Measurements from ENCODE around the gene LYL1. TPM values are rescaled to one million over a fixed set of nuclear protein-coding genes. Genes with fewer than 3 reads are reported as not detected.

The LYL1 gene
- total RNA-seq, 1 experiment from 2014 or later = not detected

DNA sequence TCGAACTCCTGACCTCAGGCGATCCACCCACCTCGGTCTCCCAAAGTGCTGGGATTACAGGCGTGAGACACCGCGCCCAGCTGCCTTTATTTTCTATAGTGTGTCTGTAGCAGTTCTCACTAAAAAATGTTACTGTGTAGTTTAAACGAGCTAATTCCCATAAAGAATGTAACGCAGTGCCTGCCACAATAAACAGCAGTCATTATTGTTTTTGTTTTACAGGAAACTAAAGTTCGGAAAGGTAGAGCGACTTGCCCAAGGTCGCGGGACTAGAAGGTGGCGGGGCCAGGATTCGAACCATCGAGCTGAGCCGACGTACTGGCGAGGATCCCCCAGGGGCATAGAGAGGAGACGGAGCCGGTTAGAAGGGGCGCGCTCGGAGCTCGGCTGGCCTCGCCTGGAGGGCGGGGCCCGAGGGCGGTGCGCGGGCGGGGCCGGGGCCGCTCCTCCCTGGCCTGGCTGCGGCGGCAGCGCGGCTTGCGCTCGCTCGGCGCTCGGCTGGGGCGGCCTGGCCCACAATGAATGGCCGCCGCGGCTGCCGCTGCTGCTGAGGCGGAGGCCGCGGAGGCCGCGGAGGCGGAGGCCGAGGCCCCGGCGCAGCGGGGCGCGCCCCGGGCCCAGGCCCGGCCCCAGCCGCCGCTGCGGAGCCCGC is 15.2 kb upstream of the LYL1 start, which contains the start of gene NACC1:
NACC1 (plus strand) TSS at position 493 of the 652 bp plus-strand sequence. CDS start 16,944 bp downstream, outside the sequence.
- peaks cover 70% of the 10 kb centered on the region for H3K36me3 ChIP-seq
- no peaks in the 10 kb centered on the region for H3K27me3 ChIP-seq
- H3K9me3 ChIP-seq = no peaks in the 10 kb centered on the region
- peak within 1 kb of the TSS; percentile 97 for H3K4me3 ChIP-seq
- peak; percentile 98 for DNase-seq

DNA sequence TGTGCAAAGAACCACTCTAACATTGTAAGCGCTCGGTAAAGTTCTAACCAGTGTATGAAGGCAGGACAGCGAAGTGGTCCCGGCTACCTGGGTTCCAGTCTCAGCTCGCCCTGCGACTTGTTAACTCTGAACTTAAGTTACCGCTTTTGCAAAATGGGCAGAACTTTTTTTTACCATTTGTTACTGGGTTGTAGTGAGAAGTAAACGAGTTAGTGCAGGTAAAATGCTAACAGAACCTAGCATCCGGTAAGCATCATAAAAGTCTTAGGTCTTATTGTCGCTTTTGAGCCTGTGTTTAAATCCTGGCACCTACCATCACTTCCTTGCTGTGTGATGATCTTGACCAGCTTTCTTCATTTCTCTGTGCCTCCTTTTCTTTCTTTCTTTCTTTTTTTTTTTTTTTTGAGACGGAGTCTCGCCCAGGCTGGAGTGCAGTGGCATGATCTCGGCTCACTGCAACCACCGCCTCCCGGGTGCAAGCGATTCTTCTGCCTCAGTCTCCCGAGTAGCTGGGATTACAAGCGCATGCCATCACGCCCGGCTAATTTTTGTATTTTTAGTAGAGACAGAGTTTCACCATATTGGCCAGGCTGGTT is 14.6 kb upstream of the LYL1 start:
- no peak for DNase-seq
- Histone ChIP-seq H3K9me3 (no peaks in the 10 kb centered on the region), H3K36me3 (peaks cover 70% of the 10 kb centered on the region), H3K4me3 (peak overlapping the region; percentile 96), H3K27me3 (no peaks in the 10 kb centered on the region)

DNA sequence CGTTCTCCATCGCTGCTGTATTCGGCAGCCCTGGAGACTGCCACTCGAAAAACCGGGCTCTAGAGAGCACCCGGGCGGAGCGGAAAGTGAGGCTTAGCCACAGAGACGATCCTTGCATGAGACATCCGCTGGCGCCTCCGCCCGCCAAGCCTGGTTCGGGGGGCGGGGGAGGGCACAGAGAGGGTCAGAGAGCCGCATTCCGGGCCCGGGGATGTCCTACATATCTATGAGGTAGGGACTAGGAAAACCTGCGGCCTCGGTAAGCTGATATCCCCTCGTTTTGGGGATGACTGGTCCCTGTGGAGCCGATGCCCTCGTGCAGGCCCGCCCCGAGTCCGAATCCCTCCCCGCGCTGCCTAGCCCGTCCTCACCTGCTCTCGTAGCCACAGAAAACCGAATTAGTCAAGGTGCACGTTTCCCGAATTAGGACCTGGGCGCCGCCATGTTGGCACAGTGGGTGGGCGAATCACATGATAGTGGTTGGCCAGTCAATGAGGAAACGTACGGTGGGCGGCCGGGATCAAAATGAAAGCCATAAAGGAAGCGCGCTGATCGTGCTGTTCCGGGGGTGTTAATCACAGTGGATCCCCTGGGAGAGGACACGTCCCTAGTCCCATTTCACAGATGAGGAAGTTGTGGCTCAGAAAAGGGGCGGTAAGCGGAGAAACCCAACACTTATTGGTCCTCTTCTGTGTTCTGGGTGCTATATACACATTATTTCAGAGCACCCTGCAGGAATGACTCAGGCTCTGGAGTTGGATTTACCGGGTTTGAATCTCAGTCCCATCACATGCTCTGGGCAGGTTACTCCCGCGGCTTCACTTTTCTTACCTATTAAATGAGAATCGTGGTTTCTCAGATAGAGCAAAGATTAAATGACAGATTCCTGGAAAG is 13.9 kb upstream of the LYL1 start, which contains the start of gene TRMT1:
TRMT1 (minus strand) TSS at position 459 of the 894 bp plus-strand sequence; CDS start at position 118, 341 bp downstream.
- H3K27me3 ChIP-seq = no peaks in the 10 kb centered on the region
- H3K9me3 ChIP-seq = no peaks in the 10 kb centered on the region
- DNase-seq = peak; percentile 99
- peak within 1 kb of the TSS; percentile 96 for H3K4me3 ChIP-seq
- peaks cover 70% of the 10 kb centered on the region for H3K36me3 ChIP-seq

DNA sequence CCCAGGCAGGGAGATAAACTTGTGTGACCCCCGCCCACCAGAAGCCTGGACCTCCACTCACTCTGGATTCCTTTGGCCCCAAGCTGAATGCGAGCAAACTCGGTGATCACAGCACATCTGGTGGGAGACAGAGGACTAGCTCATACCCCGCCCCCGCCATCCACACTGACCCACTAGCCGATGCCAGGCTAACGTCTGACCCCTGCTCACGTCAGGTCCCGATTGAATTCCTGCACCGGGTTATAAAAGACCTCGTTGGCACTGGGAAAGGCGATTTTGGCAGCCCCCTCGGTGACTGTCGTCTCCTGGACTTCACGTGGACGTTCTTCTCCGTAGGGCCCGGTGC is 13.3 kb upstream of the LYL1 start:
- Histone ChIP-seq H3K4me3 (peak overlapping the region; percentile 96), H3K9me3 (no peaks in the 10 kb centered on the region), H3K36me3 (peaks cover 65% of the 10 kb centered on the region), H3K27me3 (no peaks in the 10 kb centered on the region)
- peak; percentile 67 for DNase-seq

DNA sequence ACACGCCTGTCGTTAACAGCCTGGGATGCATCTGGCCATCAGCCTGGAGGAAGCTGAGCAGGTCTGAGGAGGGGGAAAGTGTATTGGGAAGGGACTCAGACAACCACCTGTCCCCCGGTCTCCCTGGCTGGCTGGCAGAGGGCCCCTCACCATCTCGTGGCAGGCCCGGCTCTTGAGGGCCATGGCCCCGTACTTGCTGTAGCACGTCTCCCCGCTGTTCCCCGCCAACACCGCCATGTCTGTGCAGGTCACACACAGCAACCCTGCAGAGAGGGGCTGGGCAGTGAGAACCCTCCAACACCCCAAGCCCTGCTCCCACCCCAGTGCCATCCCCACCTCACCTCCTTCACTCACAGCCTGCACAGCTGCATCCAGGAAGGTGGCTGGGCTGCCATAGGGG is 9.9 kb upstream of the LYL1 start:
- Histone ChIP-seq H3K36me3 (peaks cover 79% of the 10 kb centered on the region), H3K4me3 (no peak overlapping the region), H3K9me3 (no peaks in the 10 kb centered on the region), H3K27me3 (no peaks in the 10 kb centered on the region)
- DNase-seq = no peak

DNA sequence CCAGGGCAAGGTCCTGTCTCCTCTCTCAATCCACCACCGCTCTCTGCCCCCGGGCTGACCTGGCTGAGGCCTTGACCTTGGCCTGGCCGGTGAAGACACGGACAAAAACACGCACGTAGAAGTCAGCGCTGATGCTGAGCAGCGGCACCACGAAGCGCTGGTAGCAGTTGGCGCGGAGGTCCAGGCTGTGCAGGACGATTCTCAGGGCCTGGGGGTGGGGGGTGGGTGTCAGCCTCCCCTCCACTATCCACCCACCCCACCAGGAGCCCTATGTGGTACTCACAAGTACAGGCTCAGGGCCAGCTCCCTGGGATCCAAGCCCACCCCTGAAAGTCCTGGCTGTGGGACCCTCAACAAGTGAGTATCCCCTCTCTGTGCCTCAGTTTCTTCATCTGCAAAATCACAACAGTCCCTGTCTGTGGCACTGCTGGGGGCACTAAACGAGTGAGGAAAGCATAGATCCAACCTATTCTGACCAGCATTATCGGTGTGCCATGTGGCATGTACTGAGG is 7.5 kb upstream of the LYL1 start:
- no peak overlapping the region for H3K4me3 ChIP-seq
- H3K36me3 ChIP-seq = peaks cover 89% of the 10 kb centered on the region
- H3K9me3 ChIP-seq = no peaks in the 10 kb centered on the region
- no peaks in the 10 kb centered on the region for H3K27me3 ChIP-seq
- DNase-seq = no peak

DNA sequence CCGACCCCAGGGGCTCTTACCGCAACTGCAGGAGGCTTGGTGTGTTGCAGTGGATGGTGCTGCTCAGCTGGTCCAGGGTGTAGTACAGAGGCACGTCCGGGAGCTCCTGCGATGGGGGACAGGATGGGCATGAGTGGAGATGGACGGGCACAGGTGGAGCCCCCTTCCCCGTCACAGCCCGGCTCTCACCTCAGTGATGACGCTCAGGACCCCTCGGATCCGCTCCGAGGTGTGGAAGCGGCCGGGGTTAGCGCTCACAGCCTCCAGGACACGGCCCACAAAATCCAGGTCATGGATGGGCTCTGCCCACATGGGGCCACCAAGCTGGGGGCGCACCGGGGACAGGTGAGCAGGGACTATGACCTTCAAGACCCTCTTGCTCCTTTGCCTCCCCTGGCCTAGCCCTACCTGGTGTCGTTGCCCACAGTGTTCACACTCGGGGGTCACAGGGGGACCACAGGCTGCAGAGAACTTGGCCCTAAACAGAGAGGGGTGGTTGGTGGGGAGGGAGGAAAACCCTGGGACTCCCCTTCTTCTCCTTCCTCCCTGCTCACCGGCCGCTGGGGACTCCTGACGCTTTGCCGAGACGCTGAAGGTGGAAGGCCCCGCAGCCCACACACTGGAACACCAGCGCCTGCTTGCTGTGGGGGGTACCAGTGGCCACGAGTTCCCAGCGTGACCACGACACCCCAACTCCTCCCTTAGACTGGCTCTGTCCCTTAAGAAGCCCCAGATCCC is 6.9 kb upstream of the LYL1 start:
- Histone ChIP-seq H3K36me3 (peaks cover 89% of the 10 kb centered on the region), H3K9me3 (no peaks in the 10 kb centered on the region), H3K4me3 (no peak overlapping the region), H3K27me3 (no peaks in the 10 kb centered on the region)
- DNase-seq = no peak

DNA sequence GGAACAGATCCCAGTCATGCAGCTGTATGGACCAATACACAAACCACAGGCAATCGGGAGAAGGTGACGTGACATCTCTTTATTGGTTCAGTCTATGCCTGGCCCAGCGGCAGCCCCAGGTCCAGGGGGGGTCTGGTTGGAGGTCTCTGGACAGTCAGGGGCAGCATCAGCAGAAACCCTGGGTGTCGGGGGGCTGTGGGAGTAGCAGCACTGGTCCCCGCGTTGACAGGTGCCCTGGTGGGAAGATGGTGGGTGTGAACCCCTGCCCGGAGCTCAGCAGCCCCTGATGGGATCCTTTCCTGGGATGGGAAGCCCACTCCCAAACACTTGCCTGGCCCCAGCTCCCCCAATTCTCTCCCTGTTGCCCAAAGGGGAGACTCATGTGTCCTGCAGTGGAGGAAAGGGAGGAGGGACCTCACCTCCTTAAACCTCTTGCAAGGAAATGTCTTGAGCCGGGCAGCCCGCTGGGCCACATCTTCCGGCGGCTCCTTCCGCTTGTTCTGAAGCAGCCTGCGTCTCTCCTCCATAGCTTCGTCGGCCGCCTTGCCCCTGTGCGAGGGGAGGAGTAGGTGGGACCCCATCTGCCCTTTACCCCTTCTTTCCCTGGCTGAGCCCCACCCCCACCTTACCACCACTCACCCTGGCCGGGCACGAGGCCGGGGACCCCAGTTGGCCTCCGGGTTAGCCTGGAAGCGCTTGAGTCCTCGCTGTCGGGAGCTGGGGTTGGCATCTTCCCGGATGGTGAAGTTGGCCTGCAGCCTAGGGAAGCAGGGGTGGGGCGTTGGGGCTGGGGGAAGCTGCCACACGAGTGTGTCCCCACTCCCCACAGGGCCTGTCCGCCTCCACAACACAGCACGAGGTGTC is 2.4 kb upstream of the LYL1 start:
- Histone ChIP-seq H3K27me3 (no peaks in the 10 kb centered on the region), H3K4me3 (no peak overlapping the region), H3K9me3 (no peaks in the 10 kb centered on the region), H3K36me3 (peaks cover 78% of the 10 kb centered on the region)
- no peak for DNase-seq

DNA sequence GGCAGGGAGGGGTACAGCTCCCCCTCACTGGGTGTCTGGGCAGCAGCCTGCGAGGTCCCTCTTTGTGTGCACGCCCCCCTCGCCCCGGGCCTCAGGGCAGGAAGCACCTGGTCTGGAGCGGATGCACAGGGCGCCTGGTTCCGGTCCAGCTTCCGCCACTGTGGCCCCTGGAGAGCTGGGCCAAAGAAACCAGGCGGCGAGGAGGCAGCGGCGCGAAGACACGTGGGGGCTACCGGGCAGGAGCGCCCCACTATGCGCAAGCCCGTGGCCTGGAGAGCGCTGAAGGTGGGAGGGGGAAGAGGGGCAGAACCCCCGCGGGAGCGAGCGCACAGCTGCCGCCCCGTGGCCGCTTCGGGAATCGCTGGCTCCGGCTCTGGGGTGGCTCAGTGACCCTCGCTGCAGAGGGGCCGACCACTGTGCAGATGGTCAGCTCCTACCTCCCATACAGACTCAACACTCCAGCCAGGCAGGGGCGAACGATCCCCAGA is 1.7 kb upstream of the LYL1 start:
- peaks cover 77% of the 10 kb centered on the region for H3K36me3 ChIP-seq
- no peaks in the 10 kb centered on the region for H3K9me3 ChIP-seq
- H3K27me3 ChIP-seq = no peaks in the 10 kb centered on the region
- H3K4me3 ChIP-seq = no peak overlapping the region
- no peak for DNase-seq

DNA sequence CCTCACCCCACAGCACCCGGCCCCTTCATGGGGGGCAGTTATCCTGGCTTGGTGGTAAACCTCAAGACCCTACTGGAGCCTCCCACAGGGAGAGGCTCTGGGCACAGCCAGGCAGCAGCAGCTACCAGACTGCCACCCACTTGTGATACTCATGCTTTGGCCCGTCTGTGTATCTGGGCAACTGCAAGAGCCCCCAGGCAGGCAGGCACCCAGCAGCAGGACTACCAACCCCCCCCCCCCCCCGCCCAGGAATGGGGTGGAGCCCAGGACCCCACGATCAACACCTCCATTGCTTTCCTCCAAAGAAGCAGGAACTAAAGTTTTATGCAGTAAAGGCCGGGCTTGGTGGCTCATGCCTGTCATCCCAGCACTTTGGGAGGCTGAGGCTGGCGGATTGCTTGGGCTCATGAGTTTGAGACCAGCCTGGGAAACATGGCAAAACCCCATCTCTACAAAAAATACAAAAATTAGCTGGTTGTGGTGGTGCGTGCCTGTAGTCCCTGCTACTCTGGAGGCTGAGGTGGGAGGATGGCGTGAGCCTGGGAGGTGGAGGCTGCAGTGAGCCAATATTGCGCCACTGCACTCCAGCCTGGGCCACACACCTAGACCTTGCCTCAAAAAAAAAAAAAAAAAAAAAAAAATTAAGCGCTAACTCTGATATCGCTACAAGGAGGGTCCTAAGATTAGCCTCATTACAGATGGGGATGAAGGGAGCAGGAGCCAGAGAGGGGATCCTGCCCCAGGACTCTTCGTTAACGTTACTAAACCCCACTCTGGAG is 1.1 kb upstream of the LYL1 start:
- peaks cover 75% of the 10 kb centered on the region for H3K36me3 ChIP-seq
- H3K4me3 ChIP-seq = no peak overlapping the region
- no peaks in the 10 kb centered on the region for H3K27me3 ChIP-seq
- DNase-seq = no peak
- H3K9me3 ChIP-seq = no peaks in the 10 kb centered on the region

DNA sequence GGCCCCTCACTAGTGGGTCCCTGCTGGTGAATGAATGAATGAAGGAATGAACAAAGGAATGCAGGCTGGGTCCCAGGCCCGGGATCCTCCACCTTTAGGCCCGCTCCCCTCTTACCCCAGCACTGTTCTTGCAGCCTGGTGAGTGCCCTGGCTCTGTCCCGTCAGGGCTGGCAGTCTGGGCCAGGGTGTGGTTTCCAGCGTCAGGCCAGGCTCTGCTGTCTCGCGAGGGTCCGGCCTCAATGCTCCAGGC is 317 bp downstream of the LYL1 start:
- Histone ChIP-seq H3K36me3 (peaks cover 71% of the 10 kb centered on the region), H3K27me3 (no peaks in the 10 kb centered on the region), H3K9me3 (no peaks in the 10 kb centered on the region), H3K4me3 (no peak overlapping the region)
- no peak for DNase-seq

DNA sequence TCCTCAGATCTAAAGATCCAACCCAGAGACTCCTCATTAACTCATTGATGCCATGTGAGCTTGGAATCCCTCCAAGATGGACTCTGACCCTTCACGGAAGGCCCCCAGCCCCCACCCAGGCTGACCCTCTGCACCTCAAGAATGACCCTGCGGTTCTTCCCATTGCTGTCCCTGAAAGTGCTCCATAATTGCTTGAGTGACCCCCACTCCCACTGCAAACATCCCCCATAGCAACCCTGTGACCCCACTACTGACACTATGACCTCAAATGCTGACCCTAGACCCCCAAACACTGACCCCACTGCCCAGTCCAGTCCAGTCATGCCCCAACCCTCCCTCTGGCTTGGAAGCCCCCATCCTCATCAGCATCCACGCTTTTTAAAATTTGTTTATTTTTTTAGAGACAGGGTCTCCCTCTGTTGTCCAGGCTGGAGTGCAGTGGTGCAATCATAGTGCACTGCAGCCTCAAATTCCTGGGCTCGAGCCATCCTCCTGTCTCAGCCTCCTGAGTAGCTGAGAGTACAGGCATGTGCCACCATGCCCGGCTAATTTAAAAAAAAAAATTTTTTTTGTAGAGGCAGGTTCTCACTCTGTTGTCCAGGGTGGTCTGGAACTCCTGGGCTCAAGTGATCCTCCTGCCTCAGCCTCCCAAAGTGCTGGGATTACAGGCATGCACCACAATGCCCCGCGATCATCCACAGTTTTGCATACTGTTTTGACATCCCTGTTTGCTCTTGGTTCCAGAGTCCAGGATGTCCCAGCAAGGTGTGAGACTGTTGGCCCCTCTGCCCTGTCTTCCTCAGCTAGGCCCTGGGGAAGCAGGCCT is 855 bp downstream of the LYL1 start:
- DNase-seq = no peak
- H3K27me3 ChIP-seq = no peaks in the 10 kb centered on the region
- peaks cover 69% of the 10 kb centered on the region for H3K36me3 ChIP-seq
- H3K9me3 ChIP-seq = no peaks in the 10 kb centered on the region
- H3K4me3 ChIP-seq = no peak overlapping the region

DNA sequence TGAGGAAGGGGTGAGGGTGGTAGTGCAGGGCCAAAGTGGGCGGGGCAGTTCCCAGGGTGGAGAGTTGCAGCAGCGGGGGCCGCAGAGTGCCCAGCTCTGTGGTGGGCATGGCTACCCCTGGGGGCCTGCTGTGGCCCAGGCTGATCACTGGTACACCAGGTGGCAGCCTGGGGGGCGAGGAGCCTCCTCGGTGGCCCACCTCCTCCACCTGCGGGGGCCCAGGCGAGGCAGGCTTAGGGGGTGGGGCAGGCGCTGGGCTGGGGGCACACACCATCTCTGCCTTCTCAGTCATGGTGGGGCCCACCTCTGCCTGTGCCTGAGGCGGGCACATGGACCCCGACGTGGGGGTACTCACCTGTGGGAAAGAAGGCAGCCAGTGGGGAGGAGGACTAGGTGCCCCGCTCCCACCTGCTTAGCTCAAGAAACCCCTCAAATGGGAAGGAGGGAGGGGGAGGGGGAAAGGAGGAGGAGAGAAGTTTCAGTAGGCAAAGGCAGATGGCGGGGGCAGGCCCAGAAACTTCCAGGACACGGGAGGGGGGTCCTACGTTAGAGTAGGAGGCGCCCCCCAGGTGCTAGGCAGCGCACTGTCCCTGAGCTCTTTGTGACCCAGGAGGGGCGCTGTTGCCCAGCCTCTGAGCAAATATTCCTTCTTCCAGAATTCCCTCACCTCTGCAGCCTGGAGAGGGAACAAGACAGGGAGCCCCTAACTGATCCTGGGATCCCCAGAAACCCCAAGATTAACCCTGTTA is 1.6 kb downstream of the LYL1 start:
- Histone ChIP-seq H3K9me3 (no peaks in the 10 kb centered on the region), H3K4me3 (no peak overlapping the region), H3K27me3 (no peaks in the 10 kb centered on the region), H3K36me3 (peaks cover 65% of the 10 kb centered on the region)
- DNase-seq = no peak

DNA sequence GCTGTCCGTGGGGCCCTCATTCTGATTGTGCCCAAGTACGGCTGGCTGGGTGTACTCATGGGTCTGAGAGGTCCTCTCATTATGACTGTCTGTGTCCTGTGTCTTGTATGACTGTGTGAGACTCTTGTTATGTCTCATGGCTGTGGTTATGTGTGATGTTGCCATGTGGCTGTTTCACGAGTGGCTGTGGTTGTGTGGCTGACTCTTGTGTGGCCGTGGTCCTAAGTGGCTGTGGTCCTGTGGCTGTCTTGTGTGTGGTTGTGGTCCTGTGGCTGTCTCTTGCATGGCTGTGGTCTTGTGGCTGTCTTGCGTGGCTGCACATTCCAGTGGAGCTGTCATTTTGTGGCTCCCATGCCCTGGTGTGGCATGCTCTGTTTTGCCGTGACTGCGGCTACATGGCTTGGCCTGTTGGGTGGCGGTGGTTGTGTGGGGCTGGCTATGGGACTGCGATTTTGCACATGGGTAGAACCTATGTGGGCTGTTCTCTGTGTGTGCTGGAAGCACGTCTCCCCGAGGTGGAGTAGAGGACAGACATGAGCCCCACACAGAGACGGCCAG is 2.5 kb downstream of the LYL1 start:
- no peak for DNase-seq
- Histone ChIP-seq H3K9me3 (no peaks in the 10 kb centered on the region), H3K27me3 (no peaks in the 10 kb centered on the region), H3K4me3 (no peak overlapping the region), H3K36me3 (peaks cover 66% of the 10 kb centered on the region)

Measured in MG63 (cell line).